ENCODE results near the gene OSGIN1. TPM values are rescaled to one million over a fixed set of nuclear protein-coding genes. Genes with fewer than 3 reads are reported as not detected.

Gene OSGIN1
- total and polyA plus RNA-seq, 2 of the 8 experiments (the other 6 are each of a cell fraction or from before 2014, with no cell fraction given), result 0.58 to 0.76 TPM

GRCh38 chr16:83907631-83908250 is 45.3 kb upstream of the OSGIN1 start:
- DNase-seq (ENCODE audit: low read depth in 1 of 2, low spot score in 2 of 2), result no peak
- no peak overlapping the region for H2BK120ac ChIP-seq (replicated peaks; ENCODE audit: low read depth, low read length)

More at GRCh38 chr16:83907631-83908250, 45.3 kb upstream of the OSGIN1 start:
- H2AFZ ChIP-seq (ENCODE audit: low read length), result no peak overlapping the region
- H4K5ac ChIP-seq (ENCODE audit: insufficient read length, low read depth, low read length), result no peak overlapping the region
- no peaks in the 10 kb centered on the region for H3K27me3 ChIP-seq (replicated peaks in 1 of 4; ENCODE audit: control insufficient read depth in 3 of 4, extremely low read depth in 1 of 4, insufficient read depth in 3 of 4, low read length in 3 of 4)
- no peak overlapping the region for H2BK12ac ChIP-seq (ENCODE audit: low read depth, low read length)
- no peak overlapping the region for H3K4ac ChIP-seq (replicated peaks; ENCODE audit: insufficient read length, low read depth, low read length)
- H3K18ac ChIP-seq (ENCODE audit: extremely low read depth, low read length), result no peak overlapping the region
- no peak overlapping the region for H4K91ac ChIP-seq (replicated peaks; ENCODE audit: insufficient read length, low read length)
- no peak overlapping the region for H3K9ac ChIP-seq (replicated peaks in 1 of 4; ENCODE audit: extremely low read depth in 1 of 4, low read depth in 3 of 4, low read length in 3 of 4)
- no peak overlapping the region for H3K27ac ChIP-seq (ENCODE audit: low read depth, low read length)
- H3K9me3 ChIP-seq (ENCODE audit: insufficient read depth in 2 of 2, low read depth in 1 of 2, low read length in 1 of 2), result no peaks in the 10 kb centered on the region
- 89% methylated on average over 15 of the region's 15 CpGs; no CpG with 5 or more reads in 1 of the 2 experiments for WGBS, 2 experiments (ENCODE audit: extremely low coverage in 1 of 2, insufficient coverage in 1 of 2, insufficient read length in 1 of 2, insufficient replicate concordance in 2 of 2, low coverage in 1 of 2, low lambda C conversion rate in 2 of 2, missing lambda C conversion rate in 1 of 2)
- no peak overlapping the region for H3K4me3 ChIP-seq (ENCODE audit: extremely low read depth in 1 of 4, insufficient read depth in 2 of 4, low read depth in 3 of 4, low read length in 4 of 4)
- H3K36me3 ChIP-seq (ENCODE audit: control insufficient read depth in 2 of 4, insufficient read depth in 4 of 4, low read length in 3 of 4), result peaks cover 5 to 13% (median 7%) of the 10 kb centered on the region in 4 experiments; a peak in 5 of 8 replicates
- H3K23me2 ChIP-seq (ENCODE audit: low read depth, low read length), result no peaks in the 10 kb centered on the region
- peaks cover 3% of the 10 kb centered on the region; the same call in 1 of the 2 replicates for H3K79me1 ChIP-seq (ENCODE audit: low read depth, low read length)
- no peak overlapping the region for H2BK15ac ChIP-seq (ENCODE audit: low read length)
- peaks cover 0 to 5% (median 2%) of the 10 kb centered on the region in 4 experiments; a peak in 4 of 7 replicates for H3K4me1 ChIP-seq (replicated peaks in 1 of 4; ENCODE audit: control insufficient read depth in 3 of 4, insufficient read depth in 4 of 4, low read length in 3 of 4)
- H4K20me1 ChIP-seq (replicated peaks in 1 of 2; ENCODE audit: control insufficient read depth in 1 of 2, insufficient read depth in 2 of 2, low read length in 2 of 2), result peaks cover 0 to 8% of the 10 kb centered on the region in 2 experiments
- H2AK5ac ChIP-seq (ENCODE audit: low read depth, low read length), result no peak overlapping the region
- H3K23ac ChIP-seq (ENCODE audit: insufficient read length), result no peak overlapping the region
- no peak overlapping the region for H3K4me2 ChIP-seq (ENCODE audit: insufficient read depth in 1 of 2, low read depth in 2 of 2, low read length in 2 of 2)
- H3K14ac ChIP-seq (ENCODE audit: insufficient read length), result no peak overlapping the region
- ChIA-PET CTCF (ENCODE audit: partially characterized antibody) (interaction anchor here (0.6 kb wide), 1 partner anchor 845 kb away, joined by 3 read pairs; no protein-coding TSS in a partner anchor), POLR2A (ENCODE audit: partially characterized antibody) (interaction anchor here (1.0 kb wide), 1 partner anchor 46 kb away, joined by 3 read pairs; no protein-coding TSS in a partner anchor)
- no peak for TF ChIP-seq SIN3A (conservative IDR thresholded peaks at IDR 0.05 in 1 of 2, IDR thresholded peaks at IDR 0.05 in 1 of 2; ENCODE audit: low read depth in 1 of 2, low read length in 2 of 2)
- no peak for TF ChIP-seq KDM5A (IDR thresholded peaks at IDR 0.05; ENCODE audit: low read length)
- H2BK5ac ChIP-seq (ENCODE audit: low read depth, low read length), result no peak overlapping the region
- no peak overlapping the region for H2BK20ac ChIP-seq (ENCODE audit: low read length)
- H3K56ac ChIP-seq (replicated peaks; ENCODE audit: insufficient read length, low read depth, low read length), result no peak overlapping the region
- no peak for FAIRE-seq
- peaks cover 0 to 16% of the 10 kb centered on the region in 2 experiments; a peak in 2 of 4 replicates for H3K79me2 ChIP-seq (ENCODE audit: control insufficient read depth in 1 of 2, insufficient read depth in 2 of 2, low read length in 2 of 2)
- no peak overlapping the region; the same call in 1 of the 2 replicates for H4K8ac ChIP-seq (ENCODE audit: extremely low read depth, insufficient read depth, low read length)

Measured in H1 (cell line).